IMR-90 (cell line): ENCODE results near the gene ARSA. TPM values are rescaled to one million over a fixed set of nuclear protein-coding genes. Genes with fewer than 3 reads are reported as not detected.
A peak's percentile ranks its signal among the peaks of the same experiment; 100 is the strongest.

Source experiments
- ATAC-seq: fragments of 200-7000 bp; cut with Tn5 transposase; 2 replicates; pipeline ENCODE4 v1.9.1; 2020; ENCODE audit warnings: low read depth, mild to moderate bottlenecking, moderate library complexity
- BruUV-seq: library from RNA; stranded (reverse); fragments of 400-500 nt; replicated peaks from 2 replicates; lab custom pipeline; 2021; lab: Mats Ljungman, UMichigan
- CTCF ChIA-PET: fragments of 300-600 bp; formaldehyde crosslinking; extraction: SDS; loops from one replicate; lab custom pipeline; 2021; ENCODE audit warnings: antibody characterized with exemption; lab: Yijun Ruan, JAX
- POLR2A ChIA-PET: fragments of 300-600 bp; sonication (Branson Sonifier 250); formaldehyde crosslinking; loops from one replicate; lab custom pipeline; 2022; ENCODE audit warnings: antibody characterized with exemption; ENCODE audit not compliant: unreplicated experiment; lab: Charles Lee
- DNase-seq: peaks from one replicate; pipeline ENCODE4 v3.0.0; 2013
- H2AFZ ChIP-seq: replicated peaks from 2 replicates; pipeline ENCODE3; 2013; ENCODE audit warnings: low read length, mild to moderate bottlenecking; ENCODE audit not compliant: poor library complexity
- H2AK5ac ChIP-seq: 2 replicates; pipeline ENCODE4 v1.6.1; 2013; ENCODE audit warnings: low read depth, low read length, inconsistent platforms
- H2AK9ac ChIP-seq: replicated peaks from 2 replicates; pipeline ENCODE3; 2013; ENCODE audit warnings: mild to moderate bottlenecking, low read depth, low read length, moderate library complexity; ENCODE audit not compliant: poor library complexity
- H2BK120ac ChIP-seq: 2 replicates; pipeline ENCODE4 v1.6.1; 2013; ENCODE audit warnings: low read depth, low read length, inconsistent platforms
- H2BK15ac ChIP-seq: 3 replicates; pipeline ENCODE4 v1.6.1; 2013; ENCODE audit warnings: low read depth, low read length, inconsistent platforms
- H2BK20ac ChIP-seq: 2 replicates; pipeline ENCODE4 v1.6.1; 2013; ENCODE audit warnings: low read depth, mild to moderate bottlenecking, inconsistent platforms, low read length, moderate library complexity
- H2BK5ac ChIP-seq: 2 replicates; pipeline ENCODE4 v1.6.1; 2013; ENCODE audit warnings: mild to moderate bottlenecking, low read depth, low read length, inconsistent platforms; ENCODE audit not compliant: poor library complexity, severe bottlenecking
- H3K14ac ChIP-seq: replicated peaks from 2 replicates; pipeline ENCODE4 v1.6.1; 2013; ENCODE audit warnings: low read depth, low read length, inconsistent platforms
- H3K18ac ChIP-seq: 2 replicates; pipeline ENCODE4 v1.6.1; 2013; ENCODE audit warnings: low read depth, low read length, control low read depth
- H3K23ac ChIP-seq: 2 replicates; pipeline ENCODE4 v1.6.1; 2013; ENCODE audit warnings: low read depth, low read length, inconsistent platforms
- H3K27ac ChIP-seq: 2 replicates; pipeline ENCODE4 v1.5.1; 2013; ENCODE audit warnings: mild to moderate bottlenecking, control low read depth, low read length; ENCODE audit not compliant: insufficient read depth
- H3K27me3 ChIP-seq: 2 replicates; pipeline ENCODE4 v1.6.1; 2013; ENCODE audit warnings: low read length; ENCODE audit not compliant: control insufficient read depth, insufficient read depth
- H3K36me3 ChIP-seq: 2 replicates; pipeline ENCODE4 v1.6.1; 2013; ENCODE audit warnings: low read length, mixed read lengths; ENCODE audit not compliant: control insufficient read depth, insufficient read depth
- H3K4ac ChIP-seq: 2 replicates; pipeline ENCODE4 v1.6.1; 2013; ENCODE audit warnings: low read depth, low read length, inconsistent platforms
- H3K4me1 ChIP-seq: 2 replicates; pipeline ENCODE4 v1.6.1; 2013; ENCODE audit warnings: low read length, mixed read lengths; ENCODE audit not compliant: control insufficient read depth, insufficient read depth
- H3K4me2 ChIP-seq: 2 replicates; pipeline ENCODE4 v1.6.1; 2013; ENCODE audit warnings: low read depth, mild to moderate bottlenecking, control low read depth, low read length, moderate library complexity
- H3K4me3 ChIP-seq: 2 replicates; pipeline ENCODE4 v1.5.1; 2013; ENCODE audit warnings: low read depth, mild to moderate bottlenecking, control low read depth, low read length, moderate library complexity; ENCODE audit not compliant: insufficient read depth
- H3K56ac ChIP-seq: 2 replicates; pipeline ENCODE4 v1.6.1; 2013; ENCODE audit warnings: low read length, inconsistent platforms; ENCODE audit not compliant: insufficient read depth; ENCODE audit errors: extremely low read depth
- H3K79me1 ChIP-seq, 2 experiments: 2 replicates each; pipeline ENCODE4 v1.6.1; 2013; ENCODE audit warnings: low read length in 2 of 2, inconsistent platforms in 1 of 2, low read depth in 1 of 2
- H3K9ac ChIP-seq: 2 replicates; pipeline ENCODE4 v1.6.1; 2013; ENCODE audit warnings: low read depth, low read length, control low read depth
- H3K9me1 ChIP-seq: 2 replicates; pipeline ENCODE4 v1.6.1; 2013; ENCODE audit warnings: low read length, inconsistent platforms; ENCODE audit not compliant: insufficient read depth
- H3K9me3 ChIP-seq: 2 replicates; pipeline ENCODE4 v1.6.1; 2013; ENCODE audit warnings: low read length; ENCODE audit not compliant: control insufficient read depth, insufficient read depth
- H4K20me1 ChIP-seq: 2 replicates; pipeline ENCODE4 v1.6.1; 2013; ENCODE audit warnings: low read length, inconsistent platforms; ENCODE audit not compliant: insufficient read depth
- H4K5ac ChIP-seq: 2 replicates; pipeline ENCODE4 v1.6.1; 2013; ENCODE audit warnings: mild to moderate bottlenecking, low read depth, low read length, control low read depth
- H4K8ac ChIP-seq, 2 experiments: 2 replicates each; pipeline ENCODE4 v1.6.1; 2013; ENCODE audit warnings: low read depth in 2 of 2, low read length in 2 of 2, control low read depth in 1 of 2, inconsistent platforms in 1 of 2
- H4K91ac ChIP-seq: 2 replicates; pipeline ENCODE4 v1.6.1; 2013; ENCODE audit warnings: low read depth, low read length, inconsistent platforms; ENCODE audit not compliant: insufficient read depth
- MXI1 ChIP-seq: IDR thresholded peaks from 2 replicates; pipeline ENCODE4 v1.6.1; 2012; ENCODE audit warnings: low read depth, mild to moderate bottlenecking, low read length, moderate library complexity, borderline replicate concordance
- RCOR1 ChIP-seq: IDR thresholded peaks from 2 replicates; pipeline ENCODE4 v1.6.1; 2012; ENCODE audit warnings: mild to moderate bottlenecking, low read length, improper control_type of control experiment; ENCODE audit not compliant: insufficient replicate concordance
- RFX5 ChIP-seq: IDR thresholded peaks from 2 replicates; pipeline ENCODE4 v1.8.0; 2012; ENCODE audit warnings: low read depth, mild to moderate bottlenecking, low read length, moderate library complexity
- WGBS, 2 experiments: methylation state at CpG; one replicate each; pipeline versions ENCODE4 v1.1.5 to v1.1.7; 2013; ENCODE audit warnings: missing lambda C conversion rate in 2 of 2; ENCODE audit not compliant: insufficient read length in 1 of 2; ENCODE audit errors: extremely low coverage in 2 of 2; 5-methylcytosine and 5-hydroxymethylcytosine counted together
- dilution Hi-C: fragments of 300-500 bp; cut with HindIII; formaldehyde crosslinking; loops from one replicate; pipeline ENCODE4 v1.14.3; 2018; ENCODE audit warnings: low sequenced_read_pairs; ENCODE audit not compliant: unreplicated experiment
- in situ Hi-C: fragments of 300-500 bp; cut with MboI; formaldehyde crosslinking; loops from 3 replicates; pipeline ENCODE4 v1.14.3; 2019; ENCODE audit warnings: low sequenced_read_pairs, inconsistent platforms, mixed read lengths
- intact Hi-C: fragments of 100-400 bp; cut with micrococcal nuclease; formaldehyde crosslinking; loops from 2 replicates; pipeline ENCODE4 v1.10.0; 2022
- polyA plus RNA-seq, 3 experiments: library from polyadenylated mRNA; depleted of rRNA; stranded (reverse); fragments of >200 nt; gene quantifications; 2 replicates each; pipeline ENCODE4 v1.2.3, GENCODE V29; 2012; ENCODE audit warnings: low replicate concordance in 1 of 3
- total RNA-seq: library from RNA; depleted of rRNA; stranded (reverse); fragments of >200 nt; gene quantifications from 2 replicates; pipeline ENCODE4 v1.2.3, GENCODE V29; 2012

ARSA gene
- total and polyA plus RNA-seq, 2 of the 4 experiments (the other 2 are of a cell fraction): 3.4 to 24.2 TPM

DNA sequence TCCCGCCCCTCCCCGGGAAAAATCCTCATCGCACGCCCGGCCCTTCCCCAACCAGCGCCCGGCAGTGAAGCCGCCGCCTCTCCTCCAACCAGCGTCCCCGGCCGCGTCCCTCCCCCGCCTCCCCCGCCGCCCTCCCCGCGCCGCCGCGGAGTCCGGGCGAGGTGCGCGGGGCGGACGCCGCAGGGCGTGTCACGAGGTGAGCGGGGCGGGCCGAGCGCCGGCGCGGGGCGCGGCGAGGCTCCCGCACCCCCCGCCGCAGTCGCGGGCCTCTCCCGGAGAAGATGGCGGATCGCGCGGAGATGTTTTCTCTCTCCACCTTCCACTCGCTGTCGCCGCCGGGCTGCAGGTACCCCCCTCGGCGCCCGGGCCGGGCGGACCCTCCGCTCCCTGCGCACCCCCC is 27.4 kb downstream of the ARSA start, which contains the start of gene MAPK8IP2:
MAPK8IP2 (plus strand) TSS at position 256 of the 400 bp plus-strand sequence; CDS start at position 282, 26 bp downstream.
- H2BK5ac ChIP-seq: no peak within 1 kb of the TSS
- H3K4ac ChIP-seq: no peak within 1 kb of the TSS
- ChIA-PET CTCF (no interaction called here), POLR2A (no interaction called here)
- no peak within 1 kb of the TSS for H4K91ac ChIP-seq
- no peak within 1 kb of the TSS for H3K56ac ChIP-seq
- ATAC-seq (peak; percentile 62), DNase-seq (no peak)
- peaks cover 49% of the 10 kb centered on the region for H3K27me3 ChIP-seq
- no peak within 1 kb of the TSS for H3K4me2 ChIP-seq
- BruUV-seq: no TSS peak
- no peaks in the 10 kb centered on the region for H3K79me1 ChIP-seq
- 0 out of 2 replicates have a peak, but pooled peaks cover 6% of the 10 kb centered on the region for H3K9me1 ChIP-seq
- H3K23ac ChIP-seq: no peak within 1 kb of the TSS
- H2AK9ac ChIP-seq: no peak within 1 kb of the TSS
- H3K27ac ChIP-seq: no peak within 1 kb of the TSS
- peak within 1 kb of the TSS; percentile 26 for H2AFZ ChIP-seq
- dilution Hi-C loops (no loop called here), intact Hi-C loops (no loop called here), in situ Hi-C loops (no loop called here)
- no peaks in the 10 kb centered on the region for H3K36me3 ChIP-seq
- TF ChIP-seq RFX5: no peak
- TF ChIP-seq MXI1: no peak
- no peak for TF ChIP-seq RCOR1
- H3K4me3 ChIP-seq: peak within 1 kb of the TSS; percentile 14; the same call in 1 of the 2 replicates
- 0% methylated on average over 2 of the region's 61 CpGs; no CpG with 5 or more reads in 1 of the 2 experiments for WGBS, 2 experiments
- H4K5ac ChIP-seq: no peak within 1 kb of the TSS
- no peak within 1 kb of the TSS for H2BK120ac ChIP-seq
- no peaks in the 10 kb centered on the region for H3K4me1 ChIP-seq
- H3K14ac ChIP-seq: no peak within 1 kb of the TSS
- no peak within 1 kb of the TSS for H3K18ac ChIP-seq
- H4K20me1 ChIP-seq: peaks cover 10% of the 10 kb centered on the region
- H4K8ac ChIP-seq: no peak within 1 kb of the TSS
- no peak within 1 kb of the TSS for H2AK5ac ChIP-seq
- no peak within 1 kb of the TSS for H2BK15ac ChIP-seq
- no peak within 1 kb of the TSS for H2BK20ac ChIP-seq
- H3K9me3 ChIP-seq: 0 out of 2 replicates have a peak, but pooled peaks cover 2% of the 10 kb centered on the region
- H3K9ac ChIP-seq: no peak within 1 kb of the TSS
